ENCODE measurements around the gene COG1. TPM values are rescaled to one million over a fixed set of nuclear protein-coding genes. Genes with fewer than 3 reads are reported as not detected.

Gene COG1
- total RNA-seq, 2 donors from 2014 or later, result 27.1 to 27.8 TPM

GRCh38 chr17:73179878-73180277, 13.0 kb upstream of the COG1 start:
- Mint-ChIP-seq H3K36me3 (ENCODE audit: low read depth) (no peaks in the 10 kb centered on the region), H3K9me3 (peaks cover 3% of the 10 kb centered on the region), H3K4me1 (peaks cover 3% of the 10 kb centered on the region), H3K27ac (no peak overlapping the region), H3K27me3 (ENCODE audit: insufficient read depth) (peaks cover 18% of the 10 kb centered on the region), H3K4me3 (no peak overlapping the region)
- TF ChIP-seq CTCF (conservative IDR thresholded peaks at IDR 0.05), result no peak
- 71 to 83% methylated on average over 1 to 3 of the region's 3 CpGs for WGBS, 2 experiments (ENCODE audit: insufficient coverage in 1 of 2, insufficient read length in 1 of 2)
- Histone ChIP-seq H3K9me3 (ENCODE audit: control insufficient read depth, low read length) (peaks cover 7% of the 10 kb centered on the region), H3K4me1 (ENCODE audit: control insufficient read depth, insufficient read depth, low read length) (peaks cover 3% of the 10 kb centered on the region), H3K36me3 (ENCODE audit: control insufficient read depth, insufficient read depth, low read length) (no peaks in the 10 kb centered on the region), H3K27ac (ENCODE audit: low read depth, low read length) (no peak overlapping the region), H3K4me3 (ENCODE audit: low read length) (no peak overlapping the region), H3K27me3 (ENCODE audit: control insufficient read depth, insufficient read depth, low read length, poor library complexity, severe bottlenecking) (no peaks in the 10 kb centered on the region), H3K9ac (ENCODE audit: extremely low read depth, low read length, poor library complexity, severe bottlenecking) (no peak overlapping the region)
- DNase-seq, result no peak

- no peak for DNase-seq
- Mint-ChIP-seq H3K36me3 (ENCODE audit: low read depth) (peaks cover 2% of the 10 kb centered on the region), H3K4me1 (peaks cover 8% of the 10 kb centered on the region), H3K4me3 (no peak overlapping the region), H3K27ac (no peak overlapping the region), H3K9me3 (peaks cover 11% of the 10 kb centered on the region), H3K27me3 (ENCODE audit: insufficient read depth) (peaks cover 19% of the 10 kb centered on the region)
- H3K9me3 ChIP-seq (ENCODE audit: control insufficient read depth, low read length), result peaks cover 7% of the 10 kb centered on the region
- H3K27me3 ChIP-seq (ENCODE audit: control insufficient read depth, insufficient read depth, low read length, poor library complexity, severe bottlenecking), result no peaks in the 10 kb centered on the region
- H3K4me1 ChIP-seq (ENCODE audit: control insufficient read depth, insufficient read depth, low read length), result peaks cover 3% of the 10 kb centered on the region
- H3K36me3 ChIP-seq (ENCODE audit: control insufficient read depth, insufficient read depth, low read length), result no peaks in the 10 kb centered on the region
- no peak overlapping the region for H3K4me3 ChIP-seq (ENCODE audit: low read length)
- WGBS, 2 experiments (ENCODE audit: insufficient coverage in 1 of 2, insufficient read length in 1 of 2), result 74 to 78% methylated on average over 11 to 15 of the region's 15 CpGs
- TF ChIP-seq CTCF (conservative IDR thresholded peaks at IDR 0.05), result no peak
- H3K27ac ChIP-seq (ENCODE audit: low read depth, low read length), result peak overlapping the region; percentile 55
- no peak overlapping the region for H3K9ac ChIP-seq (ENCODE audit: extremely low read depth, low read length, poor library complexity, severe bottlenecking)
Measured at GRCh38 chr17:73182616-73183310, 10.1 kb upstream of the COG1 start.

GRCh38 chr17:73184136-73184993, 8.5 kb upstream of the COG1 start:
- no peak for DNase-seq
- WGBS, 2 experiments (ENCODE audit: insufficient coverage in 1 of 2, insufficient read length in 1 of 2), result 94 to 96% methylated on average over 7 to 9 of the region's 9 CpGs
- Histone ChIP-seq H3K27ac (ENCODE audit: low read depth, low read length) (no peak overlapping the region), H3K4me3 (ENCODE audit: low read length) (no peak overlapping the region), H3K36me3 (ENCODE audit: control insufficient read depth, insufficient read depth, low read length) (no peaks in the 10 kb centered on the region), H3K9ac (ENCODE audit: extremely low read depth, low read length, poor library complexity, severe bottlenecking) (no peak overlapping the region), H3K9me3 (ENCODE audit: control insufficient read depth, low read length) (peaks cover 7% of the 10 kb centered on the region), H3K4me1 (ENCODE audit: control insufficient read depth, insufficient read depth, low read length) (peaks cover 6% of the 10 kb centered on the region), H3K27me3 (ENCODE audit: control insufficient read depth, insufficient read depth, low read length, poor library complexity, severe bottlenecking) (no peaks in the 10 kb centered on the region)
- Mint-ChIP-seq H3K4me1 (peaks cover 12% of the 10 kb centered on the region), H3K27ac (no peak overlapping the region), H3K4me3 (no peak overlapping the region), H3K9me3 (peaks cover 11% of the 10 kb centered on the region), H3K27me3 (ENCODE audit: insufficient read depth) (peaks cover 16% of the 10 kb centered on the region), H3K36me3 (ENCODE audit: low read depth) (peaks cover 2% of the 10 kb centered on the region)
- TF ChIP-seq CTCF (conservative IDR thresholded peaks at IDR 0.05), result no peak
